ENCODE measurements around the gene PRR19.

DNA sequence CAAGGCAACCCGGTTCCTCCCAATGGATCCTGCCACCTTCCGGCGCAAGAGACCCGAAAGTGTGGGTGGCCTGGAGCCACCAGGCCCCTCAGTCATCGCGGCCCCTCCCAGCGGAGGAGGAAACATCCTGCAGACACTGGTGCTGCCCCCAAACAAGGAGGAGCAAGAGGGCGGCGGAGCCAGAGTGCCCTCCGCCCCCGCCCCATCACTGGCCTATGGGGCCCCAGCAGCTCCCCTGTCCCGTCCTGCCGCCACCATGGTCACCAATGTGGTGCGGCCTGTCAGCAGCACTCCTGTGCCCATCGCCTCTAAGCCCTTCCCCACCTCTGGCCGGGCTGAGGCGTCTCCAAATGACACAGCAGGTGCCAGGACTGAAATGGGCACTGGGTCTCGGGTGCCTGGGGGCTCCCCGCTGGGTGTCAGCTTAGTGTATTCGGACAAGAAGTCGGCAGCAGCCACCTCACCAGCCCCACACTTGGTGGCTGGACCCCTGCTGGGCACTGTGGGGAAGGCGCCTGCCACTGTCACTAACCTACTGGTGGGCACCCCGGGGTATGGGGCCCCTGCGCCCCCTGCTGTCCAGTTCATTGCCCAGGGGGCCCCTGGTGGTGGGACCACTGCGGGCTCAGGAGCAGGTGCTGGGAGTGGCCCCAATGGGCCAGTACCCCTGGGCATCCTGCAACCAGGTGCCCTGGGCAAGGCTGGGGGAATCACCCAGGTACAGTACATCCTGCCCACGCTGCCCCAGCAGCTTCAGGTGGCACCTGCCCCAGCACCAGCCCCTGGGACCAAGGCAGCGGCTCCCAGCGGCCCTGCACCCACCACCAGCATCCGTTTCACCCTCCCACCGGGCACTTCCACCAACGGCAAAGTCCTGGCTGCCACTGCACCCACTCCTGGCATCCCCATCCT lies 11.2 kb upstream of the PRR19 start:
- TF ChIP-seq, protein P1, sequence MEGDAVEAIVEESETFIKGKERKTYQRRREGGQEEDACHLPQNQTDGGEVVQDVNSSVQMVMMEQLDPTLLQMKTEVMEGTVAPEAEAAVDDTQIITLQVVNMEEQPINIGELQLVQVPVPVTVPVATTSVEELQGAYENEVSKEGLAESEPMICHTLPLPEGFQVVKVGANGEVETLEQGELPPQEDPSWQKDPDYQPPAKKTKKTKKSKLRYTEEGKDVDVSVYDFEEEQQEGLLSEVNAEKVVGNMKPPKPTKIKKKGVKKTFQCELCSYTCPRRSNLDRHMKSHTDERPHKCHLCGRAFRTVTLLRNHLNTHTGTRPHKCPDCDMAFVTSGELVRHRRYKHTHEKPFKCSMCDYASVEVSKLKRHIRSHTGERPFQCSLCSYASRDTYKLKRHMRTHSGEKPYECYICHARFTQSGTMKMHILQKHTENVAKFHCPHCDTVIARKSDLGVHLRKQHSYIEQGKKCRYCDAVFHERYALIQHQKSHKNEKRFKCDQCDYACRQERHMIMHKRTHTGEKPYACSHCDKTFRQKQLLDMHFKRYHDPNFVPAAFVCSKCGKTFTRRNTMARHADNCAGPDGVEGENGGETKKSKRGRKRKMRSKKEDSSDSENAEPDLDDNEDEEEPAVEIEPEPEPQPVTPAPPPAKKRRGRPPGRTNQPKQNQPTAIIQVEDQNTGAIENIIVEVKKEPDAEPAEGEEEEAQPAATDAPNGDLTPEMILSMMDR (IDR thresholded peaks at IDR 0.05), result peak; percentile 31 to 40
- TF ChIP-seq POLR2A (IDR thresholded peaks at IDR 0.05), result no peak

All from suprapubic skin (tissue), 3 donors.